ENCODE measurements around the gene FLT3LG. TPM values are rescaled to one million over a fixed set of nuclear protein-coding genes. Genes with fewer than 3 reads are reported as not detected.

Gene FLT3LG
- total RNA-seq, 1 experiment from 2014 or later = 0.55 TPM

DNA sequence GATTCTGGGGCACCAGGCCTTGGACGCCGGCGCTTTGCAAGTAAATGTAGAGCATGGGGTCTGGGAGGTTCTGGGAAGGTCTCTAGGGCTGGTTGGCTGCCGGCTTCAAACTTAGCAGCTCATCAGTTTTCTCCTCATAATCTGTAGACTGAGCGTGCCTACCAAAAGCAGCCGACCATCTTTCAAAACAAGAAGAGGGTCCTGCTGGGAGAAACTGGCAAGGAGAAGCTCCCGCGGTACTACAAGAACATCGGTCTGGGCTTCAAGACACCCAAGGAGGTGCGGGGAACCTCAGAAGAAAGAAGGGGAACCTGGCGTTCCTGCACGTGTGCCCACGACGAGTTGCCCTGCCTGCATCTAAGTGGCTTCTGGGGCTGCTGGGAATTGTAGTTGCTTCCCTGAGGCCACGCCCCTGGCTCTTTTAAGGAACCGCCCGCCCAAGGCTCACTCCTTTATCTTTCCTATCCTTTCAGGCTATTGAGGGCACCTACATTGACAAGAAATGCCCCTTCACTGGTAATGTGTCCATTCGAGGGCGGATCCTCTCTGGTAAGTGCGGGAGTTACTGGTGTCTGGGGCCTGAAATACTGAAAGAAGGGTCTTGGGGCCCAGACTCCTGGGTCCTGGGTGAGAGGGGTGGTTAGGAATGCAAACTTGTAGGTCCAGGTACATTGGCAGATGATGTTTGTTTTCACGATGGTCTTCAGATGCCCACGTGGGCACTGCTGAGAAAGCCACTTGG lies 23.2 kb downstream of the FLT3LG start:
- H3K36me3 ChIP-seq (replicated peaks; ENCODE audit: control insufficient read depth, insufficient read depth, low read length) = peaks cover 28% of the 10 kb centered on the region
- no peaks in the 10 kb centered on the region for H3K27me3 ChIP-seq (ENCODE audit: control insufficient read depth, insufficient read depth, low read length)
- H3K4me3 ChIP-seq (ENCODE audit: insufficient read depth, low read depth, low read length) = peak overlapping the region; percentile 89
- DNase-seq = peak; percentile 67

DNA sequence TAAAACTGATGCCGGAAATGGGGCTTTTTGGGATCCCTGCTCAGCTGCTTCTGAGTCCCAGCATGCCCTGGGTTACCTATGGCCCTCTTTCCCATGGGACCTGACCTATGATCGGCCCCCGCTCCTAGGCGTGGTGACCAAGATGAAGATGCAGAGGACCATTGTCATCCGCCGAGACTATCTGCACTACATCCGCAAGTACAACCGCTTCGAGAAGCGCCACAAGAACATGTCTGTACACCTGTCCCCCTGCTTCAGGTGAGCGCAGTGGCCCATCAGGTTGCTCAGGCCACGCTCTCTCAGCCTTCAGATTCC lies 23.7 kb downstream of the FLT3LG start:
- no peak overlapping the region for H3K4me3 ChIP-seq (ENCODE audit: insufficient read depth, low read depth, low read length)

DNA sequence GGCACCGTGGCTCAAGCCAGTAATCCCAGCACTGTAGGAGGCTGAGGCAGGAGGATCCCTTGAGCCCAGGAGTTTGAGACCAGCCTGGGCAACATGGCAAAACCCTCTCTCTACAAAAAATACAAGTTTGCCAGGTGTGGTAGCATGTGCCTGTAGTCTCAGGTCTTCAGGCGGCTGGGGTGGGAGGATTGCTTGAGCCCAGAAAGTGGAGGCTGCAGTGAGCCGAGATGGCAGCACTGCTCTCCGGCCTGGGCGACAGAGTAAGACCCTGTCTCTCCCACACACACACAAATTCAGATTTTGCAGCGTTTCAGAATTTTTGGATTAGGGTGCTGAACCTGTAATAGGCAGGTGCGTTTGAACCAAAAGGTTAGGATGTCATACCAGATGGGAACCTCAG lies 24.5 kb downstream of the FLT3LG start:
- Histone ChIP-seq H3K4me3 (ENCODE audit: insufficient read depth, low read depth, low read length) (no peak overlapping the region), H3K27me3 (ENCODE audit: control insufficient read depth, insufficient read depth, low read length) (no peaks in the 10 kb centered on the region), H3K36me3 (replicated peaks; ENCODE audit: control insufficient read depth, insufficient read depth, low read length) (peaks cover 23% of the 10 kb centered on the region)
- no peak for DNase-seq

More for the DNA sequence above, 23.7 kb downstream of the FLT3LG start:
- Histone ChIP-seq H3K27me3 (ENCODE audit: control insufficient read depth, insufficient read depth, low read length) (no peaks in the 10 kb centered on the region), H3K36me3 (replicated peaks; ENCODE audit: control insufficient read depth, insufficient read depth, low read length) (peaks cover 23% of the 10 kb centered on the region)
- no peak for DNase-seq

DNA sequence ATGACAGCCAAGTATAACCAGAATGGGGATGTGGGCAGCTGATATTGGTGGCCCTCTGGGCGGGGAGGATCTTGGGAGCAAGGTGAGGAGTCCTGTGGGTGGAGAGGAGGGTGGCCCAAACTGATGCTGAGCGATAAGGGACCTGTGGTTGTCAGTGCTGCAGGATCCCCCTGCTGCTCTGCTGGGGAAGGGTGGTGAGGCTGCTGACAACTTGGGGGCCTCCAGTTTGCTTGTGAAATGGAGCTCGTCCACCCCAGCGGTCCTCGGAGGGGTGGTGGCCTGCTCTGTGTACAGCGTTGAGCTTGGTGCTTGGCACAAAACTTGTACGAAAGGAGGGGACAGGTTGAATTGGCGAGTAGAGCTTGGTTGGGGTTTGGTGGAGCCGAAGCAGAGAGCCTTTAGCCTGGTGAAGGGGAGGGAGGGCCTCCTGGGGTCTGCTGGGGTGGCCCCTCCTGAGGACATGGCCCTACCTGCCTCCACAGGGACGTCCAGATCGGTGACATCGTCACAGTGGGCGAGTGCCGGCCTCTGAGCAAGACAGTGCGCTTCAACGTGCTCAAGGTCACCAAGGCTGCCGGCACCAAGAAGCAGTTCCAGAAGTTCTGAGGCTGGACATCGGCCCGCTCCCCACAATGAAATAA lies 25.1 kb downstream of the FLT3LG start:
- peak; percentile 32 for DNase-seq
- Histone ChIP-seq H3K4me3 (ENCODE audit: insufficient read depth, low read depth, low read length) (no peak overlapping the region), H3K27me3 (ENCODE audit: control insufficient read depth, insufficient read depth, low read length) (no peaks in the 10 kb centered on the region), H3K36me3 (replicated peaks; ENCODE audit: control insufficient read depth, insufficient read depth, low read length) (peaks cover 23% of the 10 kb centered on the region)

DNA sequence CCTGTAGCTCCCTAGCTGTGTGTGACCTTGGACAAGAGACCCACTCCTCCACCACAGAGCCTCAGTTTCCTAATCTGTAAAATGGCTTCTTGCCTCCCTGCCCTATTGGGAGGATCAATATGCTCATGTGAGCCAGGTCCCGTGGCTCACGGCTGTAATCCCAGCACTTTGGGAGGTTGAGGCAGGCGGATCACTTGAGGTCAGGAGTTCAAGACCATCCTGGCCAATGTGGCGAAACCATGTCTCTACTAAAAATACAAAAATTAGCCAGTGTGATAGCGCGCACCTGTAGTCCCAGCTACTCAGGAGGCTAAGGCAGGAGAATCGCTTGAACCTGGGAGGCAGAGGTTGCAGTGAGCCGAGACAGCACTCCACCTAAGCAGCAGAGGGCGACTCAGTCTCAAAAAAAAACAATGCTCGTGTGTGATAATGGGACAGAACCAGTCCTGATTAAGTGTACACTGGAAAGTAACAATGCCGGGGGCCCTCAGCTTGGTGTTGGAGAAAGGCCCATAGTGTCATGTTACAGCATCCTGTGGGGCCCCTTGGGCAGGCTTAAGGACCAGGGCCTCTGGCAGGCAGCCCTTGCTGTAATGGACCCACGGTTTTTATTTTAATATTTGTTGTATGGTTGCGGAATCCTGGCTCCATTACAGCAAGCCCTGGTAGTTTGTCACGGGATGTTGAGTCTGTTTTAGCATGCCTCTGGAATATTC lies 29.0 kb downstream of the FLT3LG start:
- Histone ChIP-seq H3K36me3 (replicated peaks; ENCODE audit: control insufficient read depth, insufficient read depth, low read length) (peaks cover 13% of the 10 kb centered on the region), H3K27me3 (ENCODE audit: control insufficient read depth, insufficient read depth, low read length) (no peaks in the 10 kb centered on the region), H3K4me3 (ENCODE audit: insufficient read depth, low read depth, low read length) (no peak overlapping the region)
- DNase-seq = peak; percentile 50

DNA sequence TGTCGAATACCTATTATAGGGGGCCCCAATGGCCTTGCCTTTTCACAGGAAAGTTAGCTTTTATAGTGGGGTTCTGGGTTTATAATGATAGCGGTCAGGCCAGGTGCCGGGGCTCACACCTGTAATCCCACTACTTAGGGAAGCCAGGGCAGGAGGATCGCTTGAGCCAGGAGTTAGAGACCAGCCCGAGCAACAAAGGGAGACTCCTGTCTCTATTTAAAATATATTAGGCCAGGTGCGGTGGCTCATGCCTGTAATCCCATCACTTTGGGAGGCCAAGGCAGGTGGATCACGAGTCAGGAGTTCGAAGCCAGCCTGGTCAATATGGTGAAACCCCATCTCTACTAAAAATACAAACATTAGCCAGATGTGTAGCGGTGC lies 29.6 kb downstream of the FLT3LG start:
- Histone ChIP-seq H3K36me3 (replicated peaks; ENCODE audit: control insufficient read depth, insufficient read depth, low read length) (peaks cover 8% of the 10 kb centered on the region), H3K4me3 (ENCODE audit: insufficient read depth, low read depth, low read length) (no peak overlapping the region), H3K27me3 (ENCODE audit: control insufficient read depth, insufficient read depth, low read length) (no peaks in the 10 kb centered on the region)
- no peak for DNase-seq

DNA sequence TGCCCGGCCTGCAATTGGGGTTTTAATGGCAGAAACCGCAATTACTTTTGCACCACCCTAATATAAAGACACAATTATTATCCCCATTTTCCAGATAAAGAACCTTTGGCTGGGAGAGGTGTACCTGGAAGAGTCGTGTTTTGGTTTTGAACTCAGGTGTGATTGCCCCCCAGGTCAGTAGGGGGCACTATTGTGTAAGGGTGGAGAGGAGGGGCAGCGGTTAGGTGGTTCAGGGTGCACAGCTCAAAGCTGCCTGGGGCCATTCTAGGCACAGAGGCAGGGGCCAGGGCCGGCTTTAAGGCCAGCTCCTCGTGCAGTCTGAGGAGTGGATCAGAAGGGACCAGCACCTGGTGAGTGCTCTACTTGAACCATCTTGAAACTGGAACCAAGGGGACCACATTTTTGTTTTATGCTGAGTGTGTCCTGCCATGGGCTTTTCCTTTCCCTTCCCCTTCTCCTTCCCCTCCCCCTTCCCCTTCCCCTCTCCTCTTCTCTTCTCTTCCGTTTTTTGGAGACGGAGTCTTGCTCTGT lies 32.6 kb downstream of the FLT3LG start:
- no peaks in the 10 kb centered on the region for H3K36me3 ChIP-seq (replicated peaks; ENCODE audit: control insufficient read depth, insufficient read depth, low read length)
- peak; percentile 92 for DNase-seq
- no peaks in the 10 kb centered on the region for H3K27me3 ChIP-seq (ENCODE audit: control insufficient read depth, insufficient read depth, low read length)
- H3K4me3 ChIP-seq (ENCODE audit: insufficient read depth, low read depth, low read length) = peak overlapping the region; percentile 17; the same call in 1 of the 2 replicates

DNA sequence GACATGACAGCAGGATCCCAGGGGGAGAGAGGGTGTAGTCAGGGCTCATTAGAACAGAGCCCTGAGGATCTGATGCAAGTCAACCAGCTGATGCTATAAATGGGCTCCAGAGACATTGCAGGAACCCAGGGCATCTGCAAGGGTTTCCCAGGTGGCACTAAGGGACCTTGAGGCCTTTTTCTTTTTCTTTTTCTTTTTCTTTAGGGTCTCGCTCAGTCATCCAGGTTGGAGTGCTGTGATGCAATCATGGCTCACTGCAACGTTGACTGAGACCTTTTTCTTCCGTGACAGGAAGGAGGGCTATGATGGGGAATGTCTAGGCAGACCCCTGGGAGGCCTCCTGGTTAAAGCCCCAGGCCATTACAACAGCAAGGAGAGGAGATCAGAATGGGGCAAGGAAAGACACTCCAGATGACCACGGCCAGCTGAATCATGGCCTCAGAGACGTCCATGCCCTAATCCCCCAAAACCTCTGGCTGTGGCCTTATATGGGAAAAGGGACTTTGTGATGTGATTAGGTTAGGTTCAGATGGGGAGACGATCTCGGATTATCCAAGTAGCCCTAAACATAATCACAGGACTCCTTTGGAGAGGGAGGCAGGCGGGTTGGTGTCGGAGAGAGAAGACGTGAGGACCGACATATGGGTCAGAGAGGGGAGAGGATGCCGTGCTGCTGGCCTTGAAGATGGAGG lies 33.9 kb downstream of the FLT3LG start:
- no peak overlapping the region for H3K4me3 ChIP-seq (ENCODE audit: insufficient read depth, low read depth, low read length)
- DNase-seq = peak; percentile 11
- H3K36me3 ChIP-seq (replicated peaks; ENCODE audit: control insufficient read depth, insufficient read depth, low read length) = no peaks in the 10 kb centered on the region
- no peaks in the 10 kb centered on the region for H3K27me3 ChIP-seq (ENCODE audit: control insufficient read depth, insufficient read depth, low read length)

DNA sequence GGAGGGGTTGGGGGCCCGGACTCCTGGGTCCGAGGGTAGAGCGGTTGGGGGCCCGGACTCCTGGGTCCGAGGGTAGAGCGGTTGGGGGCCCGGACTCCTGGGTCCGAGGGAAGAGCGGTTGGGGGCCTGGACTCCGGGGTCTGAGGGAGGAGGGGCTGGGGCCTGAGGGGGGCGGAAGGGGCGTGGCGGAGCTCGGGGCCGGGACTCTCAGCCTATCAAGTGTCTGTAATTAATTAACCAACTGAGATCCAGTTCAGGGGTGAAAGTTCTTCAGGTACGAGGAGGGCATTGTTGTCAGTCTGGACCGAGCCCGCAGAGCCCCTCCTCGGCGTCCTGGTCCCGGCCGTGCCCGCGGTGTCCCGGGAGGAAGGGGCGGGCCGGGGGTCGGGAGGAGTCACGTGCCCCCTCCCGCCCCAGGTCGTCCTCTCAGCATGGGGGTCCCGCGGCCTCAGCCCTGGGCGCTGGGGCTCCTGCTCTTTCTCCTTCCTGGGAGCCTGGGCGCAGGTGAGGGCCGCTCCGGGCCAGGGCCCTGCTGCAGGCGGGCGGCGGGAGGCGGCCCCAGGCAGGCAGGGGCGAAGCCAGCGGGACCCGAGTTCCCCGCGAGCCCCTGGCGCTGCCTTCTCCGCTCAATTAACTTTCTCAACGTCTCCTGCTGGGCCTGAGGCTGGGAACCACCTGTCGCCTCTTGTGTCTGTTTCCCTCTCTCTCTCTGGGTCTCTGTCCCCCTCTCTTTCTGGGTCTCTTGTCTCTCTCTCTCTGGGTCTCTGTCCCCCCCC lies 39.1 kb downstream of the FLT3LG start:
- H3K4me3 ChIP-seq (ENCODE audit: insufficient read depth, low read depth, low read length) = peak overlapping the region; percentile 71
- DNase-seq = peak; percentile 95
- H3K27me3 ChIP-seq (ENCODE audit: control insufficient read depth, insufficient read depth, low read length) = no peaks in the 10 kb centered on the region
- no peaks in the 10 kb centered on the region; the same call in 1 of the 2 replicates for H3K36me3 ChIP-seq (replicated peaks; ENCODE audit: control insufficient read depth, insufficient read depth, low read length)

DNA sequence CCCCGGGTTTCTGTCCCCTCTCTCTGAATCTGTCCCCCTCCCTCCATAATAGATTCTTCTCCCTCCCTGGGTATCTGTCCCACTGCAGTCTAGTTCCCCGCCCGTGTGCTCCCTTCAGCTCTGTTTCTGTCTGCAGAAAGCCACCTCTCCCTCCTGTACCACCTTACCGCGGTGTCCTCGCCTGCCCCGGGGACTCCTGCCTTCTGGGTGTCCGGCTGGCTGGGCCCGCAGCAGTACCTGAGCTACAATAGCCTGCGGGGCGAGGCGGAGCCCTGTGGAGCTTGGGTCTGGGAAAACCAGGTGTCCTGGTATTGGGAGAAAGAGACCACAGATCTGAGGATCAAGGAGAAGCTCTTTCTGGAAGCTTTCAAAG lies 39.7 kb downstream of the FLT3LG start:
- H3K27me3 ChIP-seq (ENCODE audit: control insufficient read depth, insufficient read depth, low read length) = no peaks in the 10 kb centered on the region
- peak overlapping the region; percentile 71 for H3K4me3 ChIP-seq (ENCODE audit: insufficient read depth, low read depth, low read length)
- H3K36me3 ChIP-seq (replicated peaks; ENCODE audit: control insufficient read depth, insufficient read depth, low read length) = no peaks in the 10 kb centered on the region; the same call in 1 of the 2 replicates
- DNase-seq = peak; percentile 68

DNA sequence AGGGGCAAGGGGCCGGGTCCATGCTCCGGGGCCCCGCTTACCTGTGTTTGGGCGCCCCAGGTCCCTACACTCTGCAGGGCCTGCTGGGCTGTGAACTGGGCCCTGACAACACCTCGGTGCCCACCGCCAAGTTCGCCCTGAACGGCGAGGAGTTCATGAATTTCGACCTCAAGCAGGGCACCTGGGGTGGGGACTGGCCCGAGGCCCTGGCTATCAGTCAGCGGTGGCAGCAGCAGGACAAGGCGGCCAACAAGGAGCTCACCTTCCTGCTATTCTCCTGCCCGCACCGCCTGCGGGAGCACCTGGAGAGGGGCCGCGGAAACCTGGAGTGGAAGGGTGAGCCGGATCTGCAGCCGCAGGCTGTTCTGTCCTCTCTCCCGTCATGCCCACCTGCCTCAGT lies 40.1 kb downstream of the FLT3LG start:
- H3K4me3 ChIP-seq (ENCODE audit: insufficient read depth, low read depth, low read length) = peak overlapping the region; percentile 71
- no peaks in the 10 kb centered on the region for H3K27me3 ChIP-seq (ENCODE audit: control insufficient read depth, insufficient read depth, low read length)
- H3K36me3 ChIP-seq (replicated peaks; ENCODE audit: control insufficient read depth, insufficient read depth, low read length) = no peaks in the 10 kb centered on the region; the same call in 1 of the 2 replicates
- DNase-seq = peak; percentile 67

DNA sequence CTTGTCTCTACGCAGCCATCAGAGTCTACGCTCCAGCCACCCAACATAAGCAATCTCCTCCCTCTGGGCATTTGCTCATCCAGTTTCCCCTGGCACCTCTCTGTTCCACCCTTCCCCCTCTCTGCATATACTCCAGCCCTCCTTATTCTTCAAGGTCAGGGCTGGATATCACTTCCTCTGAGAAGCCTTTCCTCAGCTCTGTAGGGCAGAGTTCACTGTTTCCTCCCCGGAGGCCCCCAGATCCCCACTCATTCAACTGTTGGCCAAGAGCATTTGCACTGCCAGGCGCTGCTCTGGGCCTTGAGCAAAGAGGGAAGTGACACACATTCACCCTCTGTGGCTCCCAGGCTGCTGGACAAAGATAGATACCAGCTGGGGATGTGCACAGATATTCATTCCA lies 41.8 kb downstream of the FLT3LG start:
- no peak overlapping the region for H3K4me3 ChIP-seq (ENCODE audit: insufficient read depth, low read depth, low read length)
- peaks cover 2% of the 10 kb centered on the region for H3K36me3 ChIP-seq (replicated peaks; ENCODE audit: control insufficient read depth, insufficient read depth, low read length)
- no peak for DNase-seq
- no peaks in the 10 kb centered on the region for H3K27me3 ChIP-seq (ENCODE audit: control insufficient read depth, insufficient read depth, low read length)

DNA sequence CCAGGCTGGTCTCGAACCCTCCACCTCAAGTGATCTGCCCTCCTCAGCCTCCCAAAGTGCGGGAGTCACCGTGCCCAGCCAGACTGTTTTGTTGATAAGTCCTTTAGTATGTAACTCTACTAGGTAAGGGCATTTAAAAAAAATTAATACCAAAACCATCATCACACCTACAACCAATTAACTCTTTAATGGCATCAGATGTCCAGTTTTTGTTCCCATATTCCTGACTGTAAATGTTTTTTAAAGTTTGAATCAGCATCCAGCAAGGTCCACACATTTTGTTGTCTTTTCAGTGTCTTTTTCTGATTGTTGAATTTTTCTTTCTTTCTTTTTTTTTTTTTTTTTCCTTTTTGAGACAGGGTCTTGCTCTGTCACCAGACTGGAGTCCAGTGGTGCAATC lies 44.0 kb downstream of the FLT3LG start:
- Histone ChIP-seq H3K4me3 (ENCODE audit: insufficient read depth, low read depth, low read length) (no peak overlapping the region), H3K27me3 (ENCODE audit: control insufficient read depth, insufficient read depth, low read length) (no peaks in the 10 kb centered on the region)
- DNase-seq = no peak

More for the DNA sequence above, 44.0 kb downstream of the FLT3LG start:
- H3K36me3 ChIP-seq (replicated peaks; ENCODE audit: control insufficient read depth, insufficient read depth, low read length) = peaks cover 2% of the 10 kb centered on the region
